Activated CD8-positive, alpha-beta memory T cell treated with anti-CD3 and anti-CD28 coated beads, Interleukin-2, amount 50 U/mL, for 1 hour (primary cell): ENCODE measurements around the gene SMARCC1.

Source experiments
- DNase-seq: peaks from one replicate; pipeline ENCODE4 v3.0.0-alpha.2; 2020; ENCODE audit errors: extremely low read depth

Gene SMARCC1

DNA sequence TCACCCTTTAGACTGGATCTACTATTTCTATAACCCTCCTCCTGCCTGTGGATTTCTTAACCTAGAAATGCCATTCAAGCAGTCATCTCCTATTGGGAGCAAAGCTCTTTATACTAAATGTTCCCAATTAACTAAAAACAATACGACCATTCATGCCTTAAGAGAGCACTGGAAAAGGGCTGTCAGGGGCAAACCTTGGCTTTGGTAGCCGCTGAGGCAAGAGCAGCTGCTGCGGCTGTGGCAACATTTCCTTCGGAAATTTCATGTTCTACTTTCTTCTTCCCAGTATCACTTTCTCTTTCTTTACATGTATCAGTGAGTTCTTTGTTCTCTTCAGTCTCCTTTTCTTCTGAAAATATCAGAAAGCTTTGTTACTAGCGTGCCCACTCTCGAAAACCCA, 146.7 kb downstream of the SMARCC1 start:
- DNase-seq = no peak

DNA sequence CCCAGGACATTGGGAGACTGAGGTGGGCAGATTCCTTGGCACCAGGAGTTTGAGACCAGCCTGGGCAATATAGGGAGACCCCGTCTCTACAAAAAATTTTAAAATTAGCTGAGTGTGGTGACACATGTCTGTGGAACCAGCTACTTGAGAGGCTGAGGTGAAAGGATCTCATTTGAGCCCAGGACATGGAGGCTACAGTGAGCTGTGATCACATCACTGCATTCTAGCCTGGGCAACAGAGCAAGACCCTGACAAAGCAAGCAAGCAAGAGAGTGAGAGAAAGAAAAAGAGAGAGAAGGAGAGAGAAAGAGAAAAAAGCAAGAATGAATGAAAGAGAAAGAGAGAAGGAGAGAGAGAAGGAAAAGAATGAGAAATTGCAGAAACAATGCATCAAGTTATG, 150.9 kb downstream of the SMARCC1 start:
- DNase-seq = no peak

DNA sequence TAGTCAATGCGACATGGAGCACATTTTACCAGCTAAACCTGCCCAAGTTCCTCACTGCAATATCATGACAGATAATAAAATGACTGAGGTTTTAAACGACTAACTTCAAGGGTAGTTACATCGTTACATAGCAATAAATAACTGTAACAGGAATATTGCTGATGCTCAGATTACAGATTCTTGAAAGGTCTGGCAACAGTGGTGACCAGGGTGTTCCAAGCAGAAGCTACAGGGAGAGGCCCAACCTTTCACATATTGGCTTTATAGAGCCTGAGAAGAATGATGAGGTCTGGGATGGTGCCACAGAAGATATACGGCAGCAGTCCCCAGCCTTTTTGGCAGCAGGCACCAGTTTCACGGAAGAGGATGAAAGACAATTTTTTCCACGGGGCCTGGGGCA, 151.9 kb downstream of the SMARCC1 start:
- DNase-seq = no peak

DNA sequence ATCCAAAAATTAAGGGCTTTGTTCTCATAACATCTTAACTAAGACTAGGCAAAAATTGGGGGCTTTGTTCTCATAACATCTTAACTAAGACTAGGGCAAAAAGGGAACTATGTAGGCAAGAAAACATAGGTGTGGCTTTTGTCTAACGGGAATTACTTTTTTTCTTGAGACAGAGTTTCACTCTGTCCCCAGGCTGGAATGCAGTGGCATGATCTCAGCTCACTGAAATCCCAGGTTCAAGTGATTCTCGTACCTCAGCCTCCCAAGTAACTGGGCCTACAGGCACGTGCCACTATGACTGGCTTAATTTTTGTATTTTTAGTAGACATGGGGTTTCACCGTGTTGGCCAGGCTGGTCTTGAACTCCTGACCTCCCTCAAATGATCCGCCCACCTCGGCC, 153.3 kb downstream of the SMARCC1 start:
- no peak for DNase-seq

DNA sequence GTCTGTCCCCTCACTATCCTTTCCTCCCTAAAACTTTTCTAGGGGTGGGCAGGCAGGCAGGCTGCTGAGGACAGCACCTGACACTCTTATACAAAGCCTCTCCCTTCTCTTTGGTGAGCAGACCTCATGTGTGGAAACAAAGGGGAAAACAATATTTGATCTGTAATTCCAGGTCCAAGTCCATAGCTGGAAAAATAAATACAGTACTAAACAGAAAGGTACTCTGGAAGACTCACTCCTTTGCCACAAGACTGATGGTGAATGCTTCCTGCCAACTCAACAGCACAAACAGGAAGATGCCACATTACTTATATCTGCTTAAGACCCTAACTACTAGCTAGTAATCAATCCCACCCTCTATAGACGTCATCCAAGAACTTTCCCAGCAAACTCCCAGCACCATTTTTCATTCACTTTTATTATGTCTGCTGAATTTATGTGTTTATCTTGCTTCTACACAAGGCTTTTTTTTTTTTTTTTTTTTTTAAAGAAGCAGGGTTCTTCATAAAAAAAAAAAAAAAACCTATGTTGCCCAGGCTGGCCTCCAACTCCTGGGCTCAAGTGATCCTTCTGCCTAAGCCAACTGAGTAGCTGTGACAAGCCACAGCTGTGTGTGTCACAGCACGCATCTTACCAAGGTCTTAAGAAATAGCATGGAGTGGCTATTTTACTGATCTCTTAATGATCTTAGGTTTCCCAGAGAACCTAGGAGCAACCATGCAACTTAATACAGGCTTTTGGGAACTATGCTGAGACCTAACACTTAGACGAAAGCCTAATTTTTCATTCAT, 158.8 kb downstream of the SMARCC1 start:
- no peak for DNase-seq

DNA sequence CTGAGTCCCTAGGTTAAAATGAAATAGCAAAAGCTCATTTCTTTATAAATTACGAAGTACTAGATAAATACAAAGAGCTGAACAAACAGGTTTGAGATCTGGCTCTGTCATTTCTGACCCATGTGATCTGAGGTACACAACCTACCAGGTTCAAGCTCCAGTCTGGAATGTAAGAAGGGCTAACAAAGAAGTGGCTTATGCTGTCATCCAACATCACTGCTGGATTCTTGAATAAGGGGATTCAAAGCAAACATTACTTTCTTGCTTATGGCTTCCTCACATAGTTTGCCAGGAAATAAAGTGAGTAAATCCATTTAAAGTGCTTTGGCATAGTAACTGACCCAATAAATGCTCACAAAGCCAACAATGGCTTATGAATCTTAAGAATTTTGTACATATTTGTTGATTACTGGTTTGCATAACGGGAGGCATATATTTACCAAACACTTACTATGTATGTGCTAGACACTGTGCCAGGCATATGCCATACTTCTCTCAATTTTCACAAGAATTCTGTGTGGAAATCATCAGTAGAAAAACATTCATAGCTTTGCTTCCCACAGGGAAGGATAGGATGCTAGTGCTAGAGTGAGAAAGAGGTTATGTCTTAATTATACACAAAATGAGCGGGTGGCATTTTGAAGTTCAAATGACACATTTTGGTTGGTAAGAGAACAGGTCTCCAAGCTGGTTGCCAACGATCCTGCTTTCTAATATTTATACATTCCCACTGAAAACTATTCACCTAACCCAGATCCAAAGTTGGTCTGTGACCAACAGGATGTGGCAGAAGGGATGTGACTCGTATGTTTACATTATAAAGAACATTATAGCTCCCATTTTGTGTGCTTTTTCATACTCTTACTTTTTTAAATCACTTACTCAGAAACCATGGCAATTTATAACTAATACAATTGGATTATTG, 164.3 kb downstream of the SMARCC1 start:
- no peak for DNase-seq

DNA sequence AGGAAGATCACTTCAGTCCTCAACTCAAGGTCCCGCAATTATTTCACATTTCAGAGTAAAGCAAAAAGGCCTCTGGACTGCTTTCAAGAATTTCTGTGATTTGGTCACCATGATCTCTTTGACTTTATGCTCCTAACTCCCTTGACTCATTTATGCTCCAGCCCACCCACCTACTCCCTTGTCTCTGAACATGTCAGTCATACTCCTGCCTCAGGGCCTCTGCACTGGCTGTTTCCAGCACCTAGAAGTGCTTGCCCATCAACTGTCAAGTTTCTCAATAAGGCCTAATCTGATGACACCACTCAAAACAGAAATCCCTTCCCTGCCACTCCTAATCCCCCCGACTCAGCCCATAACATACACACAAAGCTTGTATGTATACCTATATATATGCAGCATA, 166.9 kb downstream of the SMARCC1 start:
- DNase-seq = no peak

DNA sequence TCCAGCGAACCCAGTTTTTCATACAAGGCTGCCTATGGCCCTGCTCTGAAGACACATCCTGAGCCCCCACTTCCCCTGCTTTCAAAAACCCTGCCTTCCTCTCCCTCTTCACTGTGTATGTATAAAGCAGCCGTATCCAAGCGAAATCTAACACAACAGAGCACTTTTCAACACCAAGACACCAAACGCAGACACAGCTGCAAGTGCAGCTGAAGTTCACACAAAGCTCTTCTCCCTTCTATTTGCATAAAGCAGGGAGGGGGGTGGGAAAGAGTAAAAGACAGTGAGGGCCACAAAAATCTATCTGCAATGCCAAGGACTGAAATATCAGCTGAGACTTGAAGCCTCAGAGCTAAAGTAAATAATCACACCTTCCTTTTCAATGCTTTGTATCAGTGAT, 168.0 kb downstream of the SMARCC1 start:
- no peak for DNase-seq

DNA sequence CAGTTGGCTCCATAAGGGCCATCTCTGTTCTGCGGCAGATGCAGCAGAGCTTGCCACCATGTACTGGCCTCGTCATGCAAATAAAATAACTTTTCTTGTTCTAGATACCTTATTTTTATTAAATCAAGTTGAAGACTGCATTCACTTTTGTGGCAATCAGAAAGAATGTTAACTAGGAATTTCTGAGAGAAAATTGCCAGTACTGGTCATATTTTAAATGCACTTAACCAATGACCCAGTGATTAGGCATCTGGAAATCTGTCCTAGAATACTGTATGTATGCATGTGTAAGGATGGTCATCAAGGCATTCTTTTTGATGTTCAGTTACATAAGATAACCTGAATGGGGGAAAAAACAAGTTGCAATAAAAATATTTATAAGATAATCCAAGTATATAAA, 168.8 kb downstream of the SMARCC1 start:
- DNase-seq = no peak

DNA sequence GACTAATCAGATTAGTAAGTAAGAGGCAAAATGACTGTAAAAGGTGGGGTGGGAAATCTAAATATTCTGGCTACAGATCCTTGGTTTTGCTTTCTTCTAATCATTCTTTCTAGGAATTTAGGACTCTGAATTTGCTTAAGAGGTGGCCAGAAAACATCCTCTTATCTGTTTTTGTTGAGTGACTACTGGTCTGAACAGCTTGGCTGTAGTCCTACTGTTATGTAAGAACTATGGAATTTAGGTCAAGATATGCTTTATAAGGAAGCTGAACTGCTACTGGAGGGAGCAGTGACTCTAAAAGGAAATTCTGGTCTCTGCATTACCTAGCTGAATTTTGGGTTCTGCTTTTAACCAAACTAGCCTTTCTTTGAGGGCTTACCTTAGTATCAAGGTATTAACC, 169.5 kb downstream of the SMARCC1 start:
- DNase-seq = no peak

DNA sequence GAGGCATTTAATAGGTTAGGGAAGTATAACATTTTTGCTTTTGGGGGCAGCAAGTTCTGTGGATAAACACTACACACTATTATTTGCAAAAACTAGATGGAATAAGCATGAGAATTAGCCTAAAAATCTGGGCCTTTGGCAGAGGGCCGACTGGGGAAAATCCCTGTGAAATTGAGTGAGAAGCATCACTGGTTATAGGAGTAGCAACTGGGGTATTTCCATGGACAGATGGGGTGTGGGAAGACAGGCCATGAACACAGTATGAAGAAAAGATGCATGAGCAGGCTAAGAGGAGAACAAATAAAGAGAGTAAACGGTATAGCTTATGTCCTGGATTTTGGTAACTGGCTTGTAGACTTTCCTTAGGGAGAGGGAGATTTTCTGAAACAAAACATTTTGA, 170.1 kb downstream of the SMARCC1 start:
- no peak for DNase-seq

DNA sequence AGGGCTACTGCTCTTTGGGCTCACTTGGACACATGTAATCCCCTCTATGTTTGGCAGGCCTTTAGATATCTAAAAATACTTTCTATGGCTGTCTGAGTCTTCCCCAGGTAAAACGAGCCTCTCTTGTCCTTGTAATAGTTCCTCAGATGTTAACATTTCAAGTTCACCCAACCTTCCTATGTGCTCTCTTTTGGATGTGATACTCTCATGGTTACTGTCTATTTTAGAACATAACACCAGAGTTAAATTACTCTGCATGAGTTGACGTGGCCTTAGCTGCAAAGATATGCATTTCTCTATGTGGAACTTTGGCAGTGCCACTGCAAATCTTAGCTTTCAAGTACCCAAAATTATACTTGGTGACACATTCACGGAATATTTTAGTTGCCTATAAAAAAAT, 171.1 kb downstream of the SMARCC1 start:
- DNase-seq = no peak

DNA sequence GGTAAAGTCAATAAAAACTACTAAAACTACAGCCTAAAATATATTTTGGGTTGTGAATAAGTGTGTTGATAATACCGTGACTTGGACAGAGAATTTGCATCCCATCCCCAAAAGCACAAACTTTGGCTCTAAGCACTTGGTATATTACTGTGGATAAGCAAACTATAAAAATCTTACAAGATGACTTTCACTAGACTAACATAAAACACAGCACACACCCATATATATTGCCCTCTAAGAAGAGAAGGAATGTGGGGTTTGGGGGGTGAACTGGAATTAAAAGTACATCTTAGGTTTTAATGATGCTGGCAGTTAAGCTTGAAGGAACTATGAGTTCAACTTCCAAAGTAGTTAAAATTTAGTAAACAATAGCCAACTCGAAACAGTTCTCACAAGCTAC, 174.4 kb downstream of the SMARCC1 start:
- DNase-seq = no peak

DNA sequence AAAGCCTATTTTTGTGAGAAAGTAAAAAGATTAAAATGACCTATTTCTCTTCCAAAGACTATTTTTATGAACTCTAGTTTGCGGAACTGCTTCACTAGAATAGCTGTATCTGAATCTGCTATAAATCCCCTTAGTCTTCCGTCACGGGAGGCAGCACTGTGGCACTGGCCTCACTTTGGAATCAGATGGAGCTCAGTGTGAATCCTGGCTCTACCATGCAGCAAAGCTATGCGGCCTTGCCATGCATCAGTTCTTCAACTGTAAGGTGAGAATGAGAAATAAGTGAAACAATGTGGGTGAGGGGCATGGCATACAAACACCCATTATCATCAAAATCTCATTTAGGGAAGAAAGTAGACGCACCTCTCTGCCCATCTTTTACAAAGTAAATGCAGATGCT, 175.5 kb downstream of the SMARCC1 start:
- no peak for DNase-seq

DNA sequence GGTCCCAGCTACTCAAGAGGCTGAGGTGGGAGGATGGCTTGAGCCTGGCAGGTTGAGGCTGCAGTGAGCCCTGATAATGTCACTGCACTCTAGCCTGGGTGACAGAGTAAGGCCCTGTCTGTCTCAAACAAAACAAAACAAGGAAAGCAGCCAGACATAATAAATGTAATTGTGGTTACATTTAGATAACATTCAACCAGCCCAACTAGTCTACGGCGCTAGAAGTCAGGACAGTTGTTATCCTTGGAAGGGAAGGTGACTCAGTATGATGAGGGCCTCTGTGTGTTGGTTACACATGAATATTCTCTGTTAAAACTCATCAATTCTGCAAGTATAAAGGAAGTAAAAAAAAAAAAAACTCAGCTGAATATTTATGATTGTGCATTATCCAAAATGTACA, 176.0 kb downstream of the SMARCC1 start:
- no peak for DNase-seq

DNA sequence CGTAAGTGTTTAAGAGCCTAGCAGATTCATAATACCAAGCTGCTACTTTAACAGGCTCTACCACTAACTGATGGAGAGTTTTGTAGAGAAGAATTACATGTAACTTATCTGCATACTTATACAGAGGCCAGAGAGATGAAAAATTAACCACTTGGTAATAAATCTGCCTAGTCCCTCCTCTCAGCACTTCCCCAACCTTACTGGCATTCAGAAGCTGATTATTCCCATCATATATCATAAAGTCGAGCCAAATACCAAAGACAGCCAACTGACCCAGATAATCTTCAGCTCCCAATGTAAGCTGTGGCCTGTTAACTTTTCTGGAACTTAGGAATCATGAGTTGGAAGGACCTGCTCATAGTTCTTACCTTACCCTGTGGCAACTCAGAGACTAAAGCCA, 177.5 kb downstream of the SMARCC1 start:
- DNase-seq = no peak

DNA sequence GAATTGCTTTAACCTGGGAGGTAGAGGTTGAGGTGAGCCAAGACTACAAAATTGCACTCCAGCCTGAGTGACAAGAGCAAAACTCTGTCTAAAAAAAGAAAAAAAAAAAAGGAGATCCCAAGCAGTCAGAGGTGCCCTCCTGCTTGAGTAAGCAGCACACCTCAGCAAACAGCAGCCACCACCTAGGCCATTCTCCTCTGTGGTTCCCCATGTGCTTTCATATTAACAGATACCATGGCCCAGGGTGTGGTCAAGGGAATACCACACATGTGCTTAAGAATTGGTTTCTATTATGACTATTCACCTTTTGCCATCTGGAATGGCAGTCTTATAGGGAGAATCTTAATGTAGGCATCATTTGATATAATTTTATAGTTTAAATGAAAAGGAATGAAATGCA, 178.4 kb downstream of the SMARCC1 start:
- DNase-seq = no peak

DNA sequence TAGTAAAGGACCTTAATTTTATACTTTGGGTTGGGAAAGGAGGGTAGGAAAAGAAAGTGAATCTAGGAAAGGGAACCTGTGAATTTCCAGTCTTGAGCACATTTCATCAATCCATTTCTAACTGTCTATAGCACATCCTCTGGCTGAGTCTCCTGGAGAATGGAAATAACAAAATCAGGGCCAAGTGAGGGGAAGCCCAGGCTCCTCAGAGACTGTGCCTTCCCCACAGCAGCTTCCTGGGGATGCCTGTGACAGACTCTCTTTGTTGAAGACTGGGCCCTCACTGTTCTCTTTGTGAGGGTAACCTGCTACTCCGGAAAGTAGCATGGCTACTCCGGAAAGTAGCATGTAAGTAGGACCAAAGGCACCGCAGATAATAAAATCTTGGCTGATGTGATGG, 180.4 kb downstream of the SMARCC1 start:
- DNase-seq = no peak

DNA sequence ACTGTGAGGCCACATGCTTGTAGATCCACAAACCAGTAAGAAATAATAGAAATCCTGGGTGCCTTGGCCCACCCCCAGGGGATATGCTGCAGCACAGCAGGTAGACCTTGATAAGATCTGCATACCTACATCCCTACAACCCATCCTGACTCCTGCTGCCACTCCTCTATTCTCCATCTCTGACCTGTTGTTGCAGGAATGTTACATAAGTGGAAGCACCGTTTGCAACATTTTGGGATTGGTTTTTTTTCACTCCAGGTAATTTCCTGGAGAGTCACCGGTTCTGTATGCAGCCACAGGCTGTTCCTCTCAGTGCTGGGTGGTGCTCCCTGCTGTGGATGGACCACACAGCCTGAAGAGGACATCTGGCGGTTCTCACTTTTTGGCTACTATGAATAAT, 186.9 kb downstream of the SMARCC1 start:
- no peak for DNase-seq

DNA sequence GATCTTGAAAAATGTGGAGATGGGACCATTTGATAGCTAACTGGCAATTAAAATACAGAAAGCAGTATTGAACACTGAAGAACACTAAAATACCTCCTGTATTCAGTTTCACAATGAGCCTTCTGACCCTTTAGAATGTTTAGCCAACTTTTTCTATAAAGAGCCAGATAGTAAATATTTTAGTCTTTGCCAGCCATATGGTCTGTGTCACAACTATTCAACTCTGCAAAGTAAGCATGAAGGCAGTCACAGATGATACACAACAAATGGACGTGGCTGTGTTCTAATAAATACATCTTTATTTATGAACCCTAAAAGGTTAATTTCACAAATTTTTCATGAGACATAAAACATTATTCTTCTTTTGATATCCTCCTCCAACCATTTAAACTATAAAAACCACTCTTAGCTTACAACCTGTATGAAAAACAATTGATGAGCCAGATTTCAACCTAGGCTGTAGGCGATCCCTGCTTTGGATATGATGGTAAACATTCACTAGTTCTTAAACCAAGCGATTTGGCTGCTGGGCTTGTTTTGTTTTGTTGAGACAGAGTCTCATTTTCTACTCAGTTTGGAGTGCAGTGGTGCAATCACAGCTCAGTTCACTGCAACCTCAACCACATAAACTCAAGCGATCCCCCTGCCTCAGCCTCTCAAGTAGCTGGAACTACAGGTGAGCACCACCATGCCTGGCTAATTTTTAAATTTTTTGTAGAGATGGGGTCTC, 189.5 kb downstream of the SMARCC1 start:
- no peak for DNase-seq

DNA sequence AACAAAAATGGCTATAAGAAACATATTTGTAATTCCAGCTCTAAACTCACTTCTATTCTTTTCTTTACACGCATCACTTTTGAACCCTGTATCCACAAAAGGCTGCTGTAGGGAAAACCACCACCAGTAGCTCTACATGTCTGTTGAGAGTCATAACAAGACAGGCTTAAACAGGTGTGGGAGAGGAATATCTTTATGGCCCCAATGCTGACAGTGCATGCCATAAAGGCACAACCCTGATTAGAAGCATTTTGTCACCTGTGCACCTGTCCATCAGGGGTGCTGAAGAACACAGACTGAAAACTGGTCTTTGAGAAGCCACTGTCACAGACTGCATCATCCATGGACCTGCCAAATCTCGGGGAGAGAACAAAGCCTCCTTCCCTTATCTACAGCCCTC, 191.5 kb downstream of the SMARCC1 start:
- DNase-seq = no peak

DNA sequence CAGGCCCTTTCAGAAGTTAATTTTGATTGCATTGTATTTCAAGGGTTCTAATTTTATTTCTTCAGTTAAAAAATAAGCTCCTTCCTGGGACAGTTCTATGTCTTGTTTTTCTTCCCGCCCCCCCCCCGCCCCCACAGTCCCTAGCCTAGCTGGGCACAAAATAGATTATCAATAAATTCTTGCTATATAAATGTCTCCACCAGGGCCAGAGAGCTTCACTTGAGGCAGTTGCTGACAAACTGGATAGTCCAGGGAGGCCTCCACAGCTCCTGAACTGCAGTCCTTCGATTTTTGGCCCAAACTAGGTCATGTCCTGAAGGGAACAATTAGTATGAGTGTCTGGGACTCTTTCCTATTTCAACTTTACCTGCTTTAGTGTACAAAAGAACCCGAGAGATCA, 193.1 kb downstream of the SMARCC1 start:
- no peak for DNase-seq

DNA sequence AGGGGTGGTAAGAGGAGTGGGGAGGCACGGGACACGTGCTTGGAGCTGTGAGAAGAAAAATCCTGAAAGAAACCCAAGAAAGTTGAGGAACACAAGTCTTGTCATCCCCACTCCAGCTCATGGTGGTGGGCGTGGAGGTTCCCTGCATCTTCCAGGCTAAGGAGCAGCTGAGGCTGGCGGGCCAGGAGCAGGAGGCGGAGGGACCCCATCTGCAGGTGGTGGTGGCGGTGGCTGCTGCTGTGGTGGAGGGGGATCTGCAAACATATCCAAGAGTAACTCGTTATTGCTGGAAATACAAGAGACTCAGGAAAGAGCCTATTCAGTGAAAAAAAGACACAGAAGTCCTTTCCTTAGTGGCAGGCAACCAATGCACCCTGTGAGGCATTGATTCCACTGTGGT, 193.6 kb downstream of the SMARCC1 start:
- DNase-seq = no peak
